GM21528 (cell line): Measurements from ENCODE around the gene NEO1.
"Not testable (repeated sequence)": the region's sequence is repeated elsewhere in the genome, so short reads cannot be mapped to it uniquely, and the experiment has no call there.

Source experiments
- ATAC-seq: cut with Tn5 transposase; IDR thresholded peaks from one replicate; pipeline ENCODE4 v1.9.1; 2021; ENCODE audit warnings: mild to moderate bottlenecking, moderate library complexity; ENCODE audit not compliant: unreplicated experiment, low FRiP score

NEO1 gene

GRCh38 chr15:73134196-73134595, 81.9 kb downstream of the NEO1 start:
- no peak for ATAC-seq

- ATAC-seq = no peak
Measured at GRCh38 chr15:73139041-73139743, 86.9 kb downstream of the NEO1 start.

- ATAC-seq = no peak
Measured at GRCh38 chr15:73139744-73140553, 87.7 kb downstream of the NEO1 start.

GRCh38 chr15:73141216-73141900, 89.1 kb downstream of the NEO1 start:
- ATAC-seq = no peak

GRCh38 chr15:73142802-73143762, 90.8 kb downstream of the NEO1 start:
- peak; percentile 67 for ATAC-seq

GRCh38 chr15:73143763-73144155, 91.5 kb downstream of the NEO1 start:
- ATAC-seq = no peak

- ATAC-seq = no peak
Measured at GRCh38 chr15:73146419-73146818, 94.2 kb downstream of the NEO1 start.

GRCh38 chr15:73150831-73151230, 98.6 kb downstream of the NEO1 start:
- no peak for ATAC-seq

GRCh38 chr15:73153024-73153423, 100.8 kb downstream of the NEO1 start:
- ATAC-seq = no peak

GRCh38 chr15:73153447-73153846, 101.2 kb downstream of the NEO1 start:
- ATAC-seq = no peak

GRCh38 chr15:73156431-73157191, 104.3 kb downstream of the NEO1 start:
- no peak for ATAC-seq

- ATAC-seq = no peak
Measured at GRCh38 chr15:73161546-73161945, 109.3 kb downstream of the NEO1 start.

GRCh38 chr15:73165435-73165834, 113.2 kb downstream of the NEO1 start:
- ATAC-seq = no peak

GRCh38 chr15:73165844-73166243, 113.6 kb downstream of the NEO1 start:
- no peak for ATAC-seq

- not testable (repeated sequence) for ATAC-seq
Measured at GRCh38 chr15:73166711-73167110, 114.4 kb downstream of the NEO1 start.

GRCh38 chr15:73168487-73168886, 116.2 kb downstream of the NEO1 start:
- ATAC-seq = no peak

GRCh38 chr15:73171711-73172110, 119.4 kb downstream of the NEO1 start:
- no peak for ATAC-seq

GRCh38 chr15:73172508-73172907, 120.2 kb downstream of the NEO1 start:
- no peak for ATAC-seq

- ATAC-seq = no peak
Measured at GRCh38 chr15:73174171-73174570, 121.9 kb downstream of the NEO1 start.

- no peak for ATAC-seq
Measured at GRCh38 chr15:73175382-73175781, 123.1 kb downstream of the NEO1 start.
